GM21423 (cell line): ENCODE data around the gene VIT.
A peak's percentile ranks its signal among the peaks of the same experiment; 100 is the strongest.

ENCODE experiments used
- ATAC-seq: cut with Tn5 transposase; IDR thresholded peaks from one replicate; pipeline ENCODE4 v1.9.1; 2021; ENCODE audit warnings: mild to moderate bottlenecking, moderate library complexity; ENCODE audit not compliant: unreplicated experiment

Gene VIT

DNA sequence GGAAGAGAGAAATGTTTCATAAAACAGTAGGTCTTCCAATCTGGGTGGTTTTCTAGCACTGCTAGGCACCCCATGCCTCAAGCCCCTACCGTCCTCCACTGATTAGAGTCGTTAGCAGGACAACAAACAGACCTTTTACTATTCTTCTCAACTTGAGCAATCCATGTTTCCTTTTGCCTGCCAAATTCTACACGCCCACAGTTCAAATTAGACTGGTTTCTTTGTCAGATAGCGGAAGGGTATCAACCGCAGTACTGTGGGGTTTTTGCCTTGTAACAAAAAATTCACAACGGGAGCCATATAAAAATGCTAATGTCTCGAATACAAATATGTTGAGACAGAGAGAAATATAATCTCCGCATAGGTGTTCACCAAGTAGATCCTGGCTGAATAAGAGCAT, 59.9 kb downstream of the VIT start:
- no peak for ATAC-seq

DNA sequence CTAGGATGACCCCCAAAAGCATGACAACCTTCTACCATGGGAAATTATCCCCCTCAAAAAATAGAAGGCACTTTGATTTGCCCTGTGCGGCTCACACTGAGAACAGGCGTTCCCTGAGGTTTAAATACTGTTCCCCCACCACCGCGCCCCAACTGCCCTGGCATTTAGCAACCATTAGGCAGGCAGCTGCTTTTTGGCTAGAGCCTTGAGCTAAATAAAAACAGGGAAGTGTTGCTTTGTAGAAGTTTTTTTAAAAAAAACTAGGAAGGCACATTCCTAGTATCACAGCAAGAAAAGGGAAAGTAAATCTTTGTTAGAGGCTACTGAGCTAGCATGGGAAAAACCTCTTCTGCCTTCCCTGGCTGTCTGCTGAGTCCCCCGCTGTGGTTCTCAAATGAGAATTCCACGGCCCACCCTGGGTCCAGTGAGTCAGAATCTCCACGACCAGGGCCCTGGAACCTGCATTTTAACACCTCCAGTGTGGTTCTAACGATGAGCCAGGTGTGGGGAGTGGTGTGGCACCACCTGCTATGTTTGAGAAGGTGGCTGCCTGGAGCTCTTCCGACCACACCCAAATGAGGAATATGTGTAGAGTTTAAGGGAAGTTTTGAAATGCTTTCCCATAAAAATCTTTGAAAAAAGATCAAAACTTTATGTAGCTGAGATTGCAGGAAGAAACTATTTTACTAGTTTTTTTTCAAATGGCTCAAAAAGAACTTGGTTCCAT, 66.4 kb downstream of the VIT start:
- no peak for ATAC-seq

DNA sequence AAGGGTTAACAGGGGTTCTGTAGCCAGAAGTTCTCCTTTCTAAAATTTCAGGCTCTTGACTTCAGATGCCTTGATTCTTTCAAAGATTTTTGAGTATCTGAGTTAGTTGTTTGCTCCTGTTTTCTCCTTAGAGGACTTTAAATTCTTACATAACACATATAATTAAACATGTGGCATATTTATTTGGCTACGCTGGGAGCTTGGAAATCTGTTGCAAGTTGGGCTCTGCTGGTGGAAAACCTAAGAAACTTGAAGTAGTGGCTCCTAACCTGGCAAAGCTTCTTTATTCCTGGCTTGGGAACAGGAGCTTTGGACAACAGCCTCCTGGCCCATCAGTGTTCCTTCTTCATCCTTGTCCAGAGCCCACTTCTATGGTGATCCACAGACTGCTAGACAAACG, 72.6 kb downstream of the VIT start:
- no peak for ATAC-seq

DNA sequence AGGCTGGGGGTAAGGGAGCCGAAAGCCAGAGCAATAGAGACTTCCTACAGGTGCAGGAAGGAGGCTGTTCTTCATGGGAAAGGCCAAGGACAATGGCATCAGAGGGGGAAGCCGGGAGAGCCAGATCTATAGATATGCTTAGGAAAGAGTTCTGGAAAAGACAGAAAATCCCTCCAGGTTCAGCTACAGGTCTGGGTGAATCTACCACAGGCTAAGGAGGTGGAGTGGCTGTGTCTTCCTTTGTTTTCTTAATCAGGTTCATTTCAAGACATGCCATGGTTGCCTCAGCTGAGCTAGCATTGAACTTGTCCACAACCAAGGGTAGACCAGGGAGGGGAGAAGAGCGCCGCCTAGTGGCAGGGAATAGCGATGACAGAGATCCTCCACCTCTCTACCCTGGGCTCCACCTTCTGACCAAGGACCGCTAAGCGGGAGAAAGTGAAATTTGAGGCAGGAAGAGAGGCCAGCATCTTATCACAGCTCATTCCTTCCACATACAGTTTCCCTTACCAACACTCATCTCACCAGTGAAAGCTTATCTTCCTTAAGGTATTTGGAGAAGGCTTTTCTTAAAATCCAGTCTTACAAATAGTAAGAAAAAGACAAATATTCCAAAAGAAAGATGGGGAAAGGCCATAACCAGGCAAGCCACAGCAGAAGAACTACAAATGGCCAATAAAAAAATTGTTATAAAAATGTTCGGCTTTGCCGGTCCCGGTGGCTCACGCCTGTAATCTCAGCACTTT, 74.2 kb downstream of the VIT start:
- ATAC-seq, result peak; percentile 67

DNA sequence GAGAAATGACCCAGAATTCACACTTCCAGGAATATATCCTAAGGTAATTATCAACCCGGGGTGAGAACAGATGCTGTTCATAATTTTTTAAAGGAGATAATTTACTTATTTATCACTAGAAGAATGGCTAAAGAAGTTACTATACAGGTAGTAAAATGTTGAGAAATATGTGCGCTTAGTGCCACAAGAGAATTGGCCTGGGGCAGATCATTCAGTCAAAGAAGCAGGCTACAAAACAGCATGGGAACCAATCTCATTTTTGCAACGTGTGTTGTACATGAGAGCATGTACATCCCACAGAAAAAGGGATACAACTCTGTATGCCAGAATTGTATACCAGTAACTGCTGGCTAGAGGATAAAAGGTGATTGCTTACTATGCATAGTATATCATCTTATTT, 75.2 kb downstream of the VIT start:
- ATAC-seq, result no peak

DNA sequence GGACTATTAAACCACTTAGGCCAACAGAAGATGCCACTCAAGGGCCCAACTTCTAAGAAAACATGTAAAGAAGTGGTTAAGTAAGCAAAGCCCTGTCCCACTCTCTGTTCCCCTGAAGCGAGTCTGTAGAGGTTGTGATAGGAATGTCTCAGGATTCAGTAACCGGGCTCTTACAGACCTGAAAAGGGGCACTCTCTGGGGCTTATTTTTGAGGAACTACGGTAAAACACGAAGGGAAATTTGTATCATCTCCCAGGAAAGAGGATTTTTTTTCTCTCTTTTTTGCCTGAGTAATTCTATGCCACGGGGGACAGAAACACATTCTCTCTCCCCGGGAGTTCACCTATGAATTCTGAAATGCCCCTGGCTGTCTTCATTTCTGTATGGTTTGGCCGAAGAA, 77.4 kb downstream of the VIT start:
- ATAC-seq, result no peak

DNA sequence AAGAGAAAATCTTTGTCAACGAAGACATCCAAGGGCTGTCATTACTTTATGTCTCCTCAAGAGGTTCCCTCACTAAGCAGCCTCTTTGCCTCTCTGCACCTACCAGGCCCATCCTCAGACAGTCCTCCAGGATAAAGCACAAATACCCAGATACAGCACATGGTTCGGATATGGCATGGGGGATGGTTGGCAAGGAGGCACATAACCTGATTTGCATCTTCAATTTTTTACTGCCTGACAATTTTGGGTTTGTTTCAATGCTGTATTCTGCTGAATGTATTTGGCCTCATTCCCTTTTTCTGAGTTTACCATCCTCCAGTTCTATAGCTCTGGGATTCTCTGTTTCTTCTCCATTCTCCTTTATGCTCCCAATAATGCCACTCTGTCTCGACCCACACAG, 78.8 kb downstream of the VIT start:
- ATAC-seq, result no peak

DNA sequence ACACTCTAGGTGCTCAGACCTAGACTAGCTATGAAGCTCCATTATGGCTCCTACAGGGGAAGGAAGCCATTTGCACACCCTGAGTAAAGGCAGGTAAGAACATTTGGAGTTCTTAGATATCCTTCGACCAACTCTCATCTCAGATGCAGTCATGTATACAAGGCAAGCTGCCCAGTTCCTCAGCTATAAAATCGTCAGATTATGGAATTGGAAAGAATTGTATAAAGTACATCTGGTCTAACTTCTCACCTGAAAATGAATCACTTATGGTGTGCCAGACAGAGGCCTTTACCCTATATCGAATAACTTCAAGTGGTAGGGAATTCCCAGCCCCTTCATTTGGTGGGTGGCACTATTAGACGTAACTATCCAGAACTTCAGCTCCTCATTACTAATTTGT, 79.3 kb downstream of the VIT start:
- ATAC-seq, result no peak

DNA sequence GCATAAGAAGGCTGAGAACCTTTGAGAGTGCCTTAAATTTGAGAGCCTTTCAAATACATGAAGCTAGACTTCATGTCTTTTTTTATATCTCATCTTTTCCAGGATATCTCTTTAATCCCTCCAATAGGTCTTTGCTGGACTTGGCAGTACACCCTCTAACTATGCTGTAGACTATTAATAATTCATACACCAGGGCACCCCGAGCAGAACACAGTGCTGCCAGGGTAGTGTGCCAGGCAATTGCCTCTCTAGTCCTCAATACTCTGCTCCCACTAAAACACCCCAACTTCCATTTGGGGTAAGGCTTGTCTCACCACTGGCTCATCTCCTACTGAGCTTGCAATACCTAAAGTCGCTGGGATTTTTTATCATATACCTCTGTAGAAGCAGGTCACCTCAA, 80.8 kb downstream of the VIT start:
- no peak for ATAC-seq

DNA sequence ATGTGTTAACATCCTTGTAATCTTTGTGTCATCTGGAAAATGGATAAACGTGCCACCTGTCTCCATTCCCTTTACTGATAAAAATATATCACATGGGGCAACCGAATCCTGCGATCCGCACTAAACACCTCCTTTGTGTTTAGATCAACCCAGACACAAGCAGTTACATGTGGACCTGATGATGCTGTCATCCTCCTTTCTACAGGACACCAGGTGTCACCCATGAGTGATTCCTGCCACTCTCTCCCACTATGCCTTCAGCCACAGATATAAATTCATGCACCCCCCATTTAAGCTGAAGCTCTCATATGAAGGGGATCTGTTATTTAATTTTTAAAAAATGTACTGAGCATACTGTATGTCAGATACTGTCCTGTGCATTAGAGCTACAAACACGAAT, 81.3 kb downstream of the VIT start:
- no peak for ATAC-seq

DNA sequence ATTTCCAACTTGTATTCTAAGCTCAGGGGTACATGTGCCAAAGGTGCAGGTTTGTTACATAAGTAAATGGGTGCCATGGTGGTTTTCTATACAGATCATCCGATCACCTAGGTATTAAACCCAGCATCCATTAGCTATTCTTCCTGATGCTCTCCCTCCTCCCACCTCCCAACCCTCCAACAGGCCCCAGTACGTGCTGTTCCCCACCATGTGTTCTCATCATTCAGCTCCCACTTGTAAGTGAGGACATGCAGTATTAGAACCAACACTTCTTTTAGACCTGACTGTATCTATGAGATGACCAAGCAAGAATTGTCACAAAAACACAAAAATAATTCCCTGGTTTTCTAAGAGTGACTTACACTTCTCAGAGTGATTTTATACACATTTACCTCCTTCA, 83.0 kb downstream of the VIT start:
- ATAC-seq, result no peak

DNA sequence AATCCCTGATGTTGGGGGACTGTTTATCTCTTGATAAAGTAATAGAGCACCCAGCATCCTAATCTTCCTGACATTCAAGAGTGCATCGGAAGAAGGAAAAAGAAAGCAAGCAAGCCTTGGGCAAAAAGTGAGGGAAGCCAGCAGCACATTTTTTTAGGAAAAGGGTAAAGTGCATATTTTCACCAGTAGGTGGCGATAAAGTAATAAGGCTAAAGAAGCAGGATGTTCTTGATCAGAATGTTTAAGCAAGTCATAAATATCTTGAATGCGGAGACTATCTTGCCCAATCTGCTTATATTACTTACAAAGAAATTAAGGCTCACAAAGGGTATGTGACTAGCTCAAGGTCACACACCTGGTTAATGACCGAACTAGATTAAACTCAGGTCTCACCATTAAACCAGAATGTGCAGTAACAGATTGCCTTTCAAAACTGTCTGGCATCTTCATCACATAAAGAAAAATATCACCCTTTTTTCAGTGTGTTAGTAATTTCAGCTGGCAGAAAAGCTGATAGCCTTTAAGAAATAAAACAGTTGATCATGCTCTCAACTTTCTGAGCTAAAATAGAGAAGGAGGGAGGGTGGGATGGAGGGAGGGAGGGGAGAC, 83.8 kb downstream of the VIT start:
- peak; percentile 52 for ATAC-seq

DNA sequence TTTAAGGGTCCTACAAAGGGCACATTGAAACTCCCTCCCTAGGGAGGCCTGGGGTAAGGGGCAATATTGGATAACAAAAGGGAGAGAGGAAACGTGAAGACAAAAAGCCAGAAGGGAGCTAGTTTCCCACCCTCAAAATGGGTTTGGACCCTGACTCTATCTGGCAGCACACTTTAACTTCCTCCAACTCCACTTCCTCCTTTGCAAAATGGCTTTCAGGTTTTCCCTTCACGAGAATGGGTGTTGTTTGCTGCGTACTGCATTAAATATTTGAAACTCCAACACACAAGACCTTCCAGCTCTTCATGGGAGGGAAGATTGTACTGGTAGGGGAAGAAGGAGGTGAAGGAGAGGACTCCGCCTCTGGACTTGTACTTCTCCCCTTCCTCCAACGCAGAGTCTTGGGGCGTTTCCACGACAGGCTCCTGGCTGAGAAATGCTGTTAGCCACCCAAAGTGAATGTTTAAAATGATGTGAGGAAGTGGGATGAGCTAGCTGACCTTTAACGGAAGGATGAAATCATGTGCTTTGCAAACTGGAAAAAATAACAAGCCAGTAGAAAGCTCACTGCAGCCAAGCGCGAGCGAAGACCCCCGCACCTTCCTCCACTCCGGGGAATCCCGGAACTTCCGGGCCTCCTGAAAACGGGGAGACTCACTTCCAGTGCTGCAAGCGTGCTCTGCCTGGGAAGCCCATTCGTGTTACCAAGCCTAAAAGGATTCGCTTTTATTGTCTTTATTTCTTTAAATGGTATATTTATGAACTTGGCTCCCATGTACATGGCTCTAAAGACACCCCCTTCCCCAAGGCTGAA, 85.6 kb downstream of the VIT start:
- no peak for ATAC-seq

DNA sequence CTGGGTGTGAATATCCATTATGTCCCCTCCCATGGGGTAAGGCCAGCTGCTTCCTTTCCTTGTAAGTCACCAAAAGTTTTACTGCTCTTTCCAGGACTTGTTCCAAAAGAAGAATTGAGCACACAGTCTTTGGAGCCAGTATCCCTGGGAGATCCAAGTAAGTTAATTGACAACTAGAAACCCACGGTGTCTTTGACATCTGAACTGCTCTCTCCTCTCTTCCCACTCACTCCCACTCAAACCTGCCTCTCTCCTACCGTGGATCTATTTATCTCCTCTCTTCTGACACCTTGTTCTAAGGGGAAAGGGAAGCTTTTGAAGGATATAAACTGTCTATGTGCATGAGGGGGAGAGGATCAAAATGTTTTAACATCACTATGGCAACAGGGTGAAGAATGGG, 86.7 kb downstream of the VIT start:
- no peak for ATAC-seq

DNA sequence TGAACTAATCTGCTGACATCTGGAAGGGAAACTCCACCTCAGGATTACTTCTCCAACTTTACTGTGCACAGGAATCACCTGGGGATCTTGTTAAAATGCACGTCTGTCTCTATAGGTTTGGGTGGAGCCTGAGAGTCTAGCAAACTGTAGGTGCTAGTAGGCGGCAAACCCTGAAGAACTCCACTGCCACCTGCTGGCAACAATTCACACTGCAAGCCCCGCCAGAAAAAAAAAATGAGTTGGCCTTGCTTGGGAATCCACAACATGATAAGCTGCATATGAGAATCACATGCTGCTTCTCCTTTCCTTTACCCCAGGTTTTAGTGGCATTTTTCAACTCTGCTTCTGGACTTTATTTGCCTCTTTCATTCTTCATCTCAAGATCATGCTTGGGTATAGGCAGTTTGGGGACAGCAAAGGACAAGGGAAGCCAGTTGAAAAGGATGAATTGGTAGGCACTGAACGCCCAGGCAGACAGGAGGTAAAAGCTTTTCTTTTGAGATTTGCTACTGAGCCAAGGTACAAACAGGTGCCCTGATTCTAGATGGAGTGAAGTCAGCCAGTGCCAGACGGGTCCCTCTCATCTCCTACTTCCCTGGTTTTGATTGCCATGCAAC, 88.8 kb downstream of the VIT start:
- peak; percentile 45 for ATAC-seq

DNA sequence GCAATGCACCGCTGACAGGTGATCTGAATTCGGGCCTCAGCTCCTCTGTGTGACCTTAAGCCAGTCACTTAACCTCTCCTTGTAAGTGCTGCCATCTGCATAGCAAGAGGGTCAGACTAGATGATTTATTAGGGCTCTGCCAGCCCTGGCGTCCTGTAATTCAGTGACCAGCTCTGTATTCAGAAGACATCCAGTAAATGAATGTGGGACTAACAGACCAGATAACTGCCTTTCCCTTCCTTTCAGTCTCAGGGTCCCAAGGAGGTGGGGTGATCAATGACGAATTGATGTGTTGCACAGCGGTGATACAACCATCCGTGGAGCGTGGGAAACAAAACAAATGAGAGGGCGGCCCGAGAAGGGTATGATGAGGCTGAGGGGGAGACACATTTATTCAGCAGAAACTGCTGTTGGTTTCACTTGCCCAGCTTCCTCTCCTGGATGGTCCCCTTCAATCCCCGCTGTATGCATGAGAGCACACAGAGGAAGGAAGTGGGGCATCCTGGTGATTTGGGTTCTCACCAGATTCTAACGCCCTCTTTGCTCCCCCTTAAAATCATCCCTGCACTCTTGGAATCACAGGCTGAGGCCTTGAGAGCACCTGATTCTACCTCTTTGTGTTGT, 92.8 kb downstream of the VIT start:
- peak; percentile 47 for ATAC-seq

DNA sequence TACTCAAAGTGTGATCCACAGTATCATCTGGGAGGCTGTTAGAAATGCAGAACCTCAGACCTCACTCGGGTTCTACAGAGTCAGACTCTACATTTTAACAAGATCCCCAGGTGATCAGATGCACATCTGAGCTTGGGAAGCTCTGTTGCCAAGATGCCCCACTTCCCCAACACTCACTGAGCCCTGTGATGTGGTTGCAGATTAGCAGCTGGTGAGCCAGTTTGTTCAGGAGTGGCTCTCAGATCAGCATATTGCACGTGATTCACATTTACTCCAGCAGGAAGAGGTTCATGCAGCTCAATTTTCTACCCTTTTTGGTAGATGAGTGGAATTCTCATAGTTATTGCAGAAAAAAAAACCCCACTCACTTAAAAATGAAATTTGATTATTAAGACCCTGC, 96.4 kb downstream of the VIT start:
- no peak for ATAC-seq

DNA sequence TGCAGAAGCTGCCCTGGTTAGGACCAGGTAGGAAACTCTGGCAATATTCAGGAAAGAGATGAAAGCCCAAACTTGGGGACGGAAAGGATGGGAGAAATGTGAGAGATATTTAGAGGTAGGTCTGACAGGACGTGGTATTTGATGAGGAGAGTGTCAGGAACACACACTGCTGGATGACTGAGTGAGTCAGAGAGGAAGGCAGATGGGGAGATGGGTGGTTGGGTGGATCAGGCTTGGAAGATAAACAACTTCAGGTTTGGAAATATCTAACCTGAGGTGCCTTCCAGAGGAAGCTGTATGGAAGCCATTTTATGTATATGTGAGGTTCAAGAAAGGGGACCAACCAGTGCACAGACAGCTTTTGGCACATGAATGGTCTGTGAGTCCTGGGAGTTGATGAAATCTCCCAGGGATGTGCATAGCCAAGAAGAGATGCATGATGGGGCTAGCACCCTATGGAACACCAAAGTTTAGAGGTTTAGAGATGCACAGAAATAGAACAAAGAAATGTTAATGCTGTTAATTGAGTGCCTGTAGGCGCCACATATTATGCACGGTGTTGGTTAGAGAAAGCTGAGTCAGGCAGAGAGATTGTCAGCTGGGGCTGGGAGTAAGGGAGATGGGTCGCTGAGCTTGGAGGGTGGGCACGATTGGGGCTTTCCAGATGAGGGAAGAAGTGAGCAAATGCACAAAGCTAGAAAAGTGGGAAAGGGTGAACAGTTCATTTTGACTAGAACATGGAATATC, 101.0 kb downstream of the VIT start:
- ATAC-seq, result no peak

DNA sequence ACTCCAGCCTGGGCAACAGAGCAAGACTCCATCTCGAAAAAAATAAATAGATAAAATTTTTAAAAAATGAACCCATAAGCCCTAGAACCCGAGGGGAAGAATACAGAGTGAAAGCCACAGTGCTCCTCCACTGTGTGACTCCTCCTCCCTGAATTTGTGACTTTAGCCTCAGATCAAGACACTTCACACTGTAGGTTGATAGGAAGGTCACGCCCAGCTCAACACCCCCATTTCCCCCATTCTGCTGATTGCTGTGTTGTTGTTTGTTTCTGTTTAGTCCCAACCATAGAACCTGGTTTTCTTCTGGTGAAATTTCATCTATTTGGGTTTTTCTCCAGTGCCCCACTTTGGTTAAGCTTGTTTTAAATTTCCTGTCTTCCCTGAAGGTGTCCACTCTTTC, 102.2 kb downstream of the VIT start:
- ATAC-seq, result no peak

DNA sequence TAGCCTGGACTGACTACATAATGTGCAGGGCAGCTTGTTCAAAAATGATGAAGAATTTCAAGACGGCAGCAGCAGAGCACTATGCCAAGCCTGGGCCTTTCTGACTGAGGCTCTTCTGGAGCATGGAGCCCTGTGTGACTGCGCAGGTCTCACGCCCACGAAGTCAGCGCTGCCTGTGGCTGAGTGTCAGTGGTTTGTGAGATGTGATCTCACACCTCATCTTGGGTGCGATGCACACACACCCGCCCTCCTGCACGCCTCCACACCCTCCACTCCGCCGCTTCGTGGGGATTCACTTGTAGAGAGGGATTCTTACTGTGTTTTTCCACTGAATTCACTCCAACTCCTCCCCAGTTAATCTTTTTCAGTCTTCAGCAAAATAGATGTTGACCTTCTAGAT, 103.9 kb downstream of the VIT start:
- ATAC-seq, result no peak
